ENCODE data around the gene COQ4. TPM values are rescaled to one million over a fixed set of nuclear protein-coding genes. Genes with fewer than 3 reads are reported as not detected.
A peak's percentile ranks its signal among the peaks of the same experiment; 100 is the strongest.

The COQ4 gene
- polyA plus RNA-seq, 1 of the 3 experiments (the other 2 are of a cell fraction): 57.2 TPM

GRCh38 chr9:128370752-128371629, 48.4 kb downstream of the COQ4 start, which contains the start of gene URM1 (continued):
- no peak for TF ChIP-seq TEAD4 (IDR thresholded peaks at IDR 0.05; ENCODE audit: borderline replicate concordance, insufficient read depth)
- TF ChIP-seq PBX3 (IDR thresholded peaks at IDR 0.05): peak; percentile 38
- TF ChIP-seq MAX (IDR thresholded peaks at IDR 0.05; ENCODE audit: low read depth): peak; percentile 76; the same call in 1 of the 2 replicates
- peak; percentile 92; the same call in 1 of the 2 replicates for TF ChIP-seq POLR2AphosphoS5 (IDR thresholded peaks at IDR 0.05; ENCODE audit: low read depth, low read length)
- peak; percentile 84 for TF ChIP-seq ELF1 (IDR thresholded peaks at IDR 0.05)
- no peak for TF ChIP-seq TCF12 (IDR thresholded peaks at IDR 0.05)
- TF ChIP-seq FOXM1 (IDR thresholded peaks at IDR 0.05; ENCODE audit: low read depth): no peak
- no peak for TF ChIP-seq MEF2A (IDR thresholded peaks at IDR 0.05; ENCODE audit: borderline replicate concordance, low read depth)
- no peak for TF ChIP-seq EP300 (IDR thresholded peaks at IDR 0.05; ENCODE audit: borderline replicate concordance in 1 of 2, low read depth in 1 of 2, low read length in 1 of 2)
- TF ChIP-seq NRF1 (IDR thresholded peaks at IDR 0.05; ENCODE audit: low read depth, low read length): no peak
- peak; percentile 31; the same call in 1 of the 2 replicates for TF ChIP-seq JUND (IDR thresholded peaks at IDR 0.05)
- no peak for TF ChIP-seq RCOR1 (IDR thresholded peaks at IDR 0.05; ENCODE audit: low read length)
- TF ChIP-seq RAD21 (IDR thresholded peaks at IDR 0.05; ENCODE audit: low read length): 0 out of 2 replicates have a peak, but pooled peaks have one; percentile 14

GRCh38 chr9:128371630-128372117, 49.0 kb downstream of the COQ4 start:
- H3K27me3 ChIP-seq (ENCODE audit: insufficient read depth): no peaks in the 10 kb centered on the region
- peaks cover 0 to 4% of the 10 kb centered on the region in 2 experiments for H3K36me3 ChIP-seq (replicated peaks in 1 of 2; ENCODE audit: control insufficient read depth in 1 of 2, insufficient read depth in 2 of 2, low read length in 1 of 2)
- H3F3A ChIP-seq (replicated peaks; ENCODE audit: insufficient read depth): peaks cover 19% of the 10 kb centered on the region
- ChIA-PET CTCF (interaction anchor here (1.0 to 5.9 kb wide), 6 partner anchors 11 to 245 kb away, joined by 3 to 42 read pairs (median 11); partner anchors contain the start of gene CERCAM), POLR2A (interaction anchor here (0.8 to 2.2 kb wide), 8 partner anchors 10 to 182 kb away, joined by 3 to 11 read pairs (median 4); partner anchors contain the start of genes CERCAM and SPTAN1)
- no peaks in the 10 kb centered on the region for H4K20me1 ChIP-seq (ENCODE audit: insufficient read depth)
- H3K79me2 ChIP-seq (ENCODE audit: insufficient read depth): peaks cover 61% of the 10 kb centered on the region
- 0% methylated on average over 10 of the region's 10 CpGs for WGBS (ENCODE audit: low lambda C conversion rate)
- peak overlapping the region; percentile 78 to 87 for H3K4me3 ChIP-seq (ENCODE audit: low read depth in 2 of 2, low read length in 1 of 2)
- H3K9ac ChIP-seq: peak overlapping the region; percentile 92
- H3K9me2 ChIP-seq: no peaks in the 10 kb centered on the region
- no peak for DNase-seq
- H2AFZ ChIP-seq (ENCODE audit: low read depth): peak overlapping the region; percentile 79
- H3K4me2 ChIP-seq: peak overlapping the region; percentile 86
- no peaks in the 10 kb centered on the region for H3K9me3 ChIP-seq
- no peak for TF ChIP-seq MAX (IDR thresholded peaks at IDR 0.05; ENCODE audit: low read depth)
- H3K4me1 ChIP-seq (ENCODE audit: control insufficient read depth in 1 of 2, insufficient read depth in 2 of 2, low read depth in 1 of 2, low read length in 1 of 2): peaks cover 0 to 20% of the 10 kb centered on the region in 2 experiments; a peak in 2 of 4 replicates
- H3K27ac ChIP-seq (ENCODE audit: low read depth in 2 of 2, low read length in 1 of 2): peak overlapping the region; percentile 76 to 89

Measured in SK-N-SH (cell line).